Uterus (tissue), 2 donors: ENCODE data around the gene DNAH11.

Experiments
- CTCF ChIP-seq, 4 experiments: fragments of 200-600 bp in 2 of 4; fragments of 450-650 bp in 2 of 4; sonication (generic) in 2 of 4; IDR thresholded peaks; one replicate each; pipeline ENCODE4 v1.5.1; 2016 to 2019; ENCODE audit warnings: antibody characterized with exemption in 4 of 4, mild to moderate bottlenecking in 2 of 4, moderate library complexity in 1 of 4
- POLR2A ChIP-seq, 2 donors: fragments of 450-650 bp; IDR thresholded peaks; one replicate each; pipeline ENCODE4 v1.6.1; 2016; ENCODE audit warnings: antibody characterized with exemption in 2 of 2, mild to moderate bottlenecking in 1 of 2, moderate library complexity in 1 of 2

- TF ChIP-seq CTCF (IDR thresholded peaks at IDR 0.05) = no peak
- no peak for TF ChIP-seq POLR2A (IDR thresholded peaks at IDR 0.05)
These were observed 368.6 kb downstream of the DNAH11 start for GRCh38 chr7:21911341-21911875.
